Measurements from ENCODE around the gene AKNA. TPM values are rescaled to one million over a fixed set of nuclear protein-coding genes. Genes with fewer than 3 reads are reported as not detected.

AKNA gene
- total RNA-seq, 1 donor from 2014 or later: 55.0 TPM

GRCh38 chr9:114423181-114423580 lies 35.4 kb upstream of the AKNA start:
- no peak for DNase-seq (ENCODE audit: extremely low spot score in 2 of 2)
- no peaks in the 10 kb centered on the region for H3K36me3 ChIP-seq
- no peak overlapping the region for H3K4me3 ChIP-seq
- no peaks in the 10 kb centered on the region for H3K4me1 ChIP-seq
- intact Hi-C loops (cut with DNase I): no loop called here
- no peaks in the 10 kb centered on the region for H3K9me3 ChIP-seq
- TF ChIP-seq POLR2AphosphoS5 (IDR thresholded peaks at IDR 0.05; ENCODE audit: insufficient read depth in 1 of 2, low read depth in 1 of 2) (no peak), CTCF (IDR thresholded peaks at IDR 0.05) (no peak), POLR2A (IDR thresholded peaks at IDR 0.05) (no peak)
- H3K27me3 ChIP-seq: no peaks in the 10 kb centered on the region
- H3K27ac ChIP-seq: no peak overlapping the region

- Histone ChIP-seq H3K27ac (no peak overlapping the region), H3K4me1 (no peaks in the 10 kb centered on the region), H3K4me3 (no peak overlapping the region), H3K9me3 (no peaks in the 10 kb centered on the region), H3K27me3 (no peaks in the 10 kb centered on the region), H3K36me3 (no peaks in the 10 kb centered on the region)
- TF ChIP-seq CTCF (IDR thresholded peaks at IDR 0.05): no peak
- no peak for TF ChIP-seq POLR2AphosphoS5 (IDR thresholded peaks at IDR 0.05; ENCODE audit: insufficient read depth in 1 of 2, low read depth in 1 of 2)
- TF ChIP-seq POLR2A (IDR thresholded peaks at IDR 0.05): no peak
- intact Hi-C loops (cut with DNase I): no loop called here
- DNase-seq (ENCODE audit: extremely low spot score in 2 of 2): no peak
These were observed 33.4 kb upstream of the AKNA start for GRCh38 chr9:114421147-114421546.

GRCh38 chr9:114419796-114420195 lies 32.0 kb upstream of the AKNA start:
- no peaks in the 10 kb centered on the region for H3K9me3 ChIP-seq
- no peak overlapping the region for H3K4me3 ChIP-seq
- peaks cover under 1% of the 10 kb centered on the region for H3K4me1 ChIP-seq
- H3K36me3 ChIP-seq: no peaks in the 10 kb centered on the region
- intact Hi-C loops (cut with DNase I): loop anchor here (10.0 kb wide), 1 partner anchor 595 kb away; no protein-coding TSS in a partner anchor
- H3K27me3 ChIP-seq: no peaks in the 10 kb centered on the region
- no peak for DNase-seq (ENCODE audit: extremely low spot score in 2 of 2)
- no peak overlapping the region for H3K27ac ChIP-seq
- TF ChIP-seq POLR2A (IDR thresholded peaks at IDR 0.05) (no peak), POLR2AphosphoS5 (IDR thresholded peaks at IDR 0.05; ENCODE audit: insufficient read depth in 1 of 2, low read depth in 1 of 2) (no peak), CTCF (IDR thresholded peaks at IDR 0.05) (no peak)

GRCh38 chr9:114418053-114418452 lies 30.3 kb upstream of the AKNA start:
- H3K27me3 ChIP-seq: no peaks in the 10 kb centered on the region
- peaks cover 14% of the 10 kb centered on the region for H3K4me1 ChIP-seq
- H3K27ac ChIP-seq: no peak overlapping the region
- no peak for TF ChIP-seq POLR2A (IDR thresholded peaks at IDR 0.05)
- no peak for DNase-seq (ENCODE audit: extremely low spot score in 2 of 2)
- H3K36me3 ChIP-seq: no peaks in the 10 kb centered on the region
- intact Hi-C loops (cut with DNase I): loop anchor here (10.0 kb wide), 1 partner anchor 597 kb away; no protein-coding TSS in a partner anchor
- no peak overlapping the region for H3K4me3 ChIP-seq
- no peaks in the 10 kb centered on the region for H3K9me3 ChIP-seq

- TF ChIP-seq POLR2A (IDR thresholded peaks at IDR 0.05) (no peak), CTCF (IDR thresholded peaks at IDR 0.05) (no peak), POLR2AphosphoS5 (IDR thresholded peaks at IDR 0.05; ENCODE audit: insufficient read depth in 1 of 2, low read depth in 1 of 2) (no peak)
- intact Hi-C loops (cut with DNase I): loop anchor here (10.0 kb wide), 1 partner anchor 597 kb away; no protein-coding TSS in a partner anchor
These were observed 29.7 kb upstream of the AKNA start for GRCh38 chr9:114417511-114417910.

More at GRCh38 chr9:114417511-114417910, 29.7 kb upstream of the AKNA start:
- no peaks in the 10 kb centered on the region for H3K9me3 ChIP-seq
- no peaks in the 10 kb centered on the region for H3K36me3 ChIP-seq
- no peak overlapping the region for H3K4me3 ChIP-seq
- H3K27ac ChIP-seq: no peak overlapping the region
- DNase-seq (ENCODE audit: extremely low spot score in 2 of 2): no peak
- no peaks in the 10 kb centered on the region for H3K27me3 ChIP-seq
- peaks cover 14% of the 10 kb centered on the region for H3K4me1 ChIP-seq

Measured in vagina (tissue), 2 donors.